Sigmoid colon (tissue), 4 donors: ENCODE measurements around the gene ODAPH.

Experiments used
- POLR2AphosphoS5 ChIP-seq, 4 donors: sonication (generic); formaldehyde crosslinking; IDR thresholded peaks; one replicate each; pipeline ENCODE4 v1.6.1; 2017; ENCODE audit warnings: antibody characterized with exemption in 4 of 4
- TF ChIP-seq, protein P1 (sequence below), 4 experiments: fragments of 450-650 bp in 3 of 4; fragments of 200-600 bp in 1 of 4; IDR thresholded peaks; one replicate each; pipeline ENCODE4 v1.5.1; 2016 to 2019; ENCODE audit warnings: antibody characterized with exemption in 4 of 4, mild to moderate bottlenecking in 3 of 4, moderate library complexity in 2 of 4

DNA sequence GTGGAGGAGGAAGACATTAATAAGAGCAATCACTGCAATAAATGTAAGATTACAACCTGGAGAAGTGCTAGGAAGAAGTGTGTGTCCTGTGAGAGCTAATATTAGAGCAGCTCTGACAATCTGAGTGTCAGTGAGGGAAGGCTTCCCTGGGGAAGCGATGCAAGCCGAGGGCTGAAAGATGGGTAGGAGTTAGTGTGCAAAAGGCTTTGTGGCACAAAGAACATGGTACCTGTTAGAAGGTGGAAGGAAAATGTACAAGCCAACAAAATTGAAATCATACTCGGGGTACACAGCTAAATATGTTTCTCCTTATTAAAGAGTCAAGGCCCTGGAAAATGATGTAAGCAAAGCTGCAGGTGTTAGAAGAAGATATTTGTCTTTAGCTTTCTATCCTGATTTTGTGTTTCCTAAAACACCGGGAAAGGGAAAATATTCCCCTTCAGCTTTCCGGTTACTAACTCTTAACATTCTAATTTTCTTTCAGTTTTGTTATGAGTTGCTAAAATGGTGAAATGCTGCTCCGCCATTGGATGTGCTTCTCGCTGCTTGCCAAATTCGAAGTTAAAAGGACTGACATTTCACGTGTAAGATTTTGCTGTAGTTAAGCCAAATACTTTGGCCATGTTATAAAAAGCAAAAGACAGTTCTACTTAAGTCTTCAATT is 40.8 kb upstream of the ODAPH start:
- TF ChIP-seq, protein P1, sequence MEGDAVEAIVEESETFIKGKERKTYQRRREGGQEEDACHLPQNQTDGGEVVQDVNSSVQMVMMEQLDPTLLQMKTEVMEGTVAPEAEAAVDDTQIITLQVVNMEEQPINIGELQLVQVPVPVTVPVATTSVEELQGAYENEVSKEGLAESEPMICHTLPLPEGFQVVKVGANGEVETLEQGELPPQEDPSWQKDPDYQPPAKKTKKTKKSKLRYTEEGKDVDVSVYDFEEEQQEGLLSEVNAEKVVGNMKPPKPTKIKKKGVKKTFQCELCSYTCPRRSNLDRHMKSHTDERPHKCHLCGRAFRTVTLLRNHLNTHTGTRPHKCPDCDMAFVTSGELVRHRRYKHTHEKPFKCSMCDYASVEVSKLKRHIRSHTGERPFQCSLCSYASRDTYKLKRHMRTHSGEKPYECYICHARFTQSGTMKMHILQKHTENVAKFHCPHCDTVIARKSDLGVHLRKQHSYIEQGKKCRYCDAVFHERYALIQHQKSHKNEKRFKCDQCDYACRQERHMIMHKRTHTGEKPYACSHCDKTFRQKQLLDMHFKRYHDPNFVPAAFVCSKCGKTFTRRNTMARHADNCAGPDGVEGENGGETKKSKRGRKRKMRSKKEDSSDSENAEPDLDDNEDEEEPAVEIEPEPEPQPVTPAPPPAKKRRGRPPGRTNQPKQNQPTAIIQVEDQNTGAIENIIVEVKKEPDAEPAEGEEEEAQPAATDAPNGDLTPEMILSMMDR (IDR thresholded peaks at IDR 0.05) = no peak
- TF ChIP-seq POLR2AphosphoS5 (IDR thresholded peaks at IDR 0.05) = no peak
